ENCODE results near the gene MTG2. TPM values are rescaled to one million over a fixed set of nuclear protein-coding genes. Genes with fewer than 3 reads are reported as not detected.

The MTG2 gene
- total and polyA plus RNA-seq, 2 of the 8 experiments (the other 6 are each of a cell fraction or from before 2014, with no cell fraction given), result 14.4 to 22.8 TPM

DNA sequence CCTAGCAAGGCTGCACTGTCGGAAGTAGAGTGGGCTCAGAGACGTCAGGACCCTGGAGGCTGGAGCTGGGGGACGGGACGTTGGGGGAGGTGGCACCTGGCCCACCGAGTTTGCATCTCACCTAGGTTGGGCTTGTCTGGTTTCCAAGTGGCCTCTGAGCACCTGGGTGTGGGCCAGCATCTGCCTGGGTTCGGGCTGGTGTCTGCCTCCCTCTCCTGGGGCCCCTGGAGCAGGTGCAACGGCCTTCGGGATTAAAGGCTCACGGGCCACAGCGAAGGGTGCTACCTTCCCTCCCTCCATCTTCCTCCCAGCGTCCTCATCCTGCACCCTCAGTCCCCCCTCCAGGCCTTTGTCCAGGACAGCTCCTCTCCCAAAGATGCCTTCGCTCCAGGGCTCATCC, 31.2 kb downstream of the MTG2 start:
- Histone ChIP-seq H3K4me3 (ENCODE audit: extremely low read depth in 1 of 4, insufficient read depth in 2 of 4, low read depth in 3 of 4, low read length in 4 of 4) (no peak overlapping the region), H3K36me3 (ENCODE audit: control insufficient read depth in 2 of 4, insufficient read depth in 4 of 4, low read length in 3 of 4) (no peaks in the 10 kb centered on the region), H2AK5ac (ENCODE audit: low read depth, low read length) (no peak overlapping the region), H3K56ac (replicated peaks; ENCODE audit: insufficient read length, low read depth, low read length) (no peak overlapping the region), H2BK5ac (ENCODE audit: low read depth, low read length) (no peak overlapping the region), H2BK120ac (replicated peaks; ENCODE audit: low read depth, low read length) (no peak overlapping the region), H2BK15ac (ENCODE audit: low read length) (peak overlapping the region; percentile 65), H4K5ac (ENCODE audit: insufficient read length, low read depth, low read length) (no peak overlapping the region), H3K18ac (ENCODE audit: extremely low read depth, low read length) (no peak overlapping the region), H3K23me2 (ENCODE audit: low read depth, low read length) (peaks cover 5% of the 10 kb centered on the region; the same call in 1 of the 2 replicates), H4K91ac (replicated peaks; ENCODE audit: insufficient read length, low read length) (no peak overlapping the region), H2BK12ac (ENCODE audit: low read depth, low read length) (no peak overlapping the region), H3K9me3 (ENCODE audit: insufficient read depth in 2 of 2, low read depth in 1 of 2, low read length in 1 of 2) (no peaks in the 10 kb centered on the region), H3K4me2 (ENCODE audit: insufficient read depth in 1 of 2, low read depth in 2 of 2, low read length in 2 of 2) (no peak overlapping the region), H3K4me1 (replicated peaks in 1 of 4; ENCODE audit: control insufficient read depth in 3 of 4, insufficient read depth in 4 of 4, low read length in 3 of 4) (peaks cover 0 to 13% (median 8%) of the 10 kb centered on the region in 4 experiments; a peak in 5 of 7 replicates), H3K23ac (ENCODE audit: insufficient read length) (no peak overlapping the region), H4K20me1 (replicated peaks in 1 of 2; ENCODE audit: control insufficient read depth in 1 of 2, insufficient read depth in 2 of 2, low read length in 2 of 2) (peaks cover 3 to 11% of the 10 kb centered on the region in 2 experiments), H3K27me3 (replicated peaks in 1 of 4; ENCODE audit: control insufficient read depth in 3 of 4, extremely low read depth in 1 of 4, insufficient read depth in 3 of 4, low read length in 3 of 4) (peaks cover 6 to 16% (median 15%) of the 10 kb centered on the region in 4 experiments; a peak in 6 of 7 replicates), H4K8ac (ENCODE audit: extremely low read depth, insufficient read depth, low read length) (0 out of 2 replicates have a peak overlapping the region, but pooled peaks have one; percentile 11), H3K79me1 (ENCODE audit: low read depth, low read length) (no peaks in the 10 kb centered on the region), H2BK20ac (ENCODE audit: low read length) (peak overlapping the region; percentile 61; the same call in 1 of the 2 replicates), H3K4ac (replicated peaks; ENCODE audit: insufficient read length, low read depth, low read length) (no peak overlapping the region), H3K27ac (ENCODE audit: low read depth, low read length) (no peak overlapping the region), H3K14ac (ENCODE audit: insufficient read length) (no peak overlapping the region), H3K9ac (replicated peaks in 1 of 4; ENCODE audit: extremely low read depth in 1 of 4, low read depth in 3 of 4, low read length in 3 of 4) (no peak overlapping the region), H3K79me2 (ENCODE audit: control insufficient read depth in 1 of 2, insufficient read depth in 2 of 2, low read length in 2 of 2) (no peaks in the 10 kb centered on the region), H2AFZ (ENCODE audit: low read length) (no peak overlapping the region)
- 77% methylated on average over 12 of the region's 12 CpGs; no CpG with 5 or more reads in 1 of the 2 experiments for WGBS, 2 experiments (ENCODE audit: extremely low coverage in 1 of 2, insufficient coverage in 1 of 2, insufficient read length in 1 of 2, insufficient replicate concordance in 2 of 2, low coverage in 1 of 2, low lambda C conversion rate in 2 of 2, missing lambda C conversion rate in 1 of 2)
- TF ChIP-seq ZNF274 (IDR thresholded peaks at IDR 0.05; ENCODE audit: borderline replicate concordance, extremely low read depth, low read length) (no peak), RAD21 (IDR thresholded peaks at IDR 0.05 in 1 of 2, conservative IDR thresholded peaks at IDR 0.05 in 1 of 2; ENCODE audit: low read depth in 2 of 2, low read length in 2 of 2) (peak in 1 of 2 experiments; percentile 20; a peak in 1 of 4 replicates), HDAC6 (IDR thresholded peaks at IDR 0.05; ENCODE audit: low read depth, low read length) (no peak)
- TF ChIP-seq, protein P1, sequence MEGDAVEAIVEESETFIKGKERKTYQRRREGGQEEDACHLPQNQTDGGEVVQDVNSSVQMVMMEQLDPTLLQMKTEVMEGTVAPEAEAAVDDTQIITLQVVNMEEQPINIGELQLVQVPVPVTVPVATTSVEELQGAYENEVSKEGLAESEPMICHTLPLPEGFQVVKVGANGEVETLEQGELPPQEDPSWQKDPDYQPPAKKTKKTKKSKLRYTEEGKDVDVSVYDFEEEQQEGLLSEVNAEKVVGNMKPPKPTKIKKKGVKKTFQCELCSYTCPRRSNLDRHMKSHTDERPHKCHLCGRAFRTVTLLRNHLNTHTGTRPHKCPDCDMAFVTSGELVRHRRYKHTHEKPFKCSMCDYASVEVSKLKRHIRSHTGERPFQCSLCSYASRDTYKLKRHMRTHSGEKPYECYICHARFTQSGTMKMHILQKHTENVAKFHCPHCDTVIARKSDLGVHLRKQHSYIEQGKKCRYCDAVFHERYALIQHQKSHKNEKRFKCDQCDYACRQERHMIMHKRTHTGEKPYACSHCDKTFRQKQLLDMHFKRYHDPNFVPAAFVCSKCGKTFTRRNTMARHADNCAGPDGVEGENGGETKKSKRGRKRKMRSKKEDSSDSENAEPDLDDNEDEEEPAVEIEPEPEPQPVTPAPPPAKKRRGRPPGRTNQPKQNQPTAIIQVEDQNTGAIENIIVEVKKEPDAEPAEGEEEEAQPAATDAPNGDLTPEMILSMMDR (IDR thresholded peaks at IDR 0.05; ENCODE audit: control extremely low read depth in 1 of 3, insufficient read depth in 1 of 3, low read depth in 1 of 3, low read length in 3 of 3), result no peak
- CTCF ChIA-PET (ENCODE audit: partially characterized antibody), result interaction anchor here (1.1 kb wide), 1 partner anchor 164 kb away, joined by 3 read pairs; no protein-coding TSS in a partner anchor
- DNase-seq (ENCODE audit: low read depth in 1 of 2, low spot score in 2 of 2) (no peak), FAIRE-seq (no peak)
- POLR2A ChIA-PET (ENCODE audit: partially characterized antibody), result interaction anchor here (0.6 kb wide), 1 partner anchor 281 kb away, joined by 3 read pairs; no protein-coding TSS in a partner anchor
